HG03196 (cell line): ENCODE results near the gene TMCO4.
A peak's percentile ranks its signal among the peaks of the same experiment; 100 is the strongest.

ENCODE experiments used
- ATAC-seq: cut with Tn5 transposase; IDR thresholded peaks from one replicate; pipeline ENCODE4 v1.9.1; 2021; ENCODE audit not compliant: unreplicated experiment

Gene TMCO4

GRCh38 chr1:19723874-19724273 lies 75.8 kb downstream of the TMCO4 start:
- ATAC-seq: no peak

- ATAC-seq: no peak
These were observed 78.7 kb downstream of the TMCO4 start for GRCh38 chr1:19720973-19721372.

- ATAC-seq: no peak
These were observed 79.5 kb downstream of the TMCO4 start for GRCh38 chr1:19720174-19720573.

- ATAC-seq: no peak
These were observed 82.2 kb downstream of the TMCO4 start for GRCh38 chr1:19717467-19717866.

GRCh38 chr1:19715334-19716203 lies 84.1 kb downstream of the TMCO4 start:
- ATAC-seq: no peak

GRCh38 chr1:19712928-19713327 lies 86.8 kb downstream of the TMCO4 start:
- ATAC-seq: no peak

GRCh38 chr1:19710825-19711611 lies 88.7 kb downstream of the TMCO4 start:
- ATAC-seq: peak; percentile 46

- no peak for ATAC-seq
These were observed 90.4 kb downstream of the TMCO4 start for GRCh38 chr1:19709260-19709793.

GRCh38 chr1:19708567-19709110 lies 91.1 kb downstream of the TMCO4 start:
- no peak for ATAC-seq

- no peak for ATAC-seq
These were observed 93.6 kb downstream of the TMCO4 start for GRCh38 chr1:19706136-19706535.

GRCh38 chr1:19705464-19705863 lies 94.3 kb downstream of the TMCO4 start:
- ATAC-seq: no peak

- no peak for ATAC-seq
These were observed 95.2 kb downstream of the TMCO4 start for GRCh38 chr1:19704247-19705113.

- ATAC-seq: no peak
These were observed 96.4 kb downstream of the TMCO4 start for GRCh38 chr1:19703280-19703679.

GRCh38 chr1:19700079-19700777 lies 99.5 kb downstream of the TMCO4 start:
- ATAC-seq: no peak

- no peak for ATAC-seq
These were observed 101.5 kb downstream of the TMCO4 start for GRCh38 chr1:19698181-19698580.

GRCh38 chr1:19696820-19697219 lies 102.9 kb downstream of the TMCO4 start:
- no peak for ATAC-seq

- no peak for ATAC-seq
These were observed 103.9 kb downstream of the TMCO4 start for GRCh38 chr1:19695772-19696171.

- no peak for ATAC-seq
These were observed 105.4 kb downstream of the TMCO4 start for GRCh38 chr1:19694298-19694697.

GRCh38 chr1:19690342-19690741 lies 109.4 kb downstream of the TMCO4 start:
- no peak for ATAC-seq

- ATAC-seq: no peak
These were observed 109.9 kb downstream of the TMCO4 start for GRCh38 chr1:19689856-19690255.
